GM23338 (cell line): ENCODE results near the gene PGF. TPM values are rescaled to one million over a fixed set of nuclear protein-coding genes. Genes with fewer than 3 reads are reported as not detected.

Experiments used
- ATAC-seq: fragments of 200-7000 bp; cut with Tn5 transposase; 3 replicates; pipeline ENCODE4 v1.9.1; 2020
- DNase-seq: peaks from one replicate; pipeline ENCODE4 v3.0.0-alpha.2; 2015; ENCODE audit warnings: low spot score
- H2AFZ ChIP-seq: fragments of 200-600 bp; sonication (generic); 2 replicates; pipeline ENCODE4 v1.8.0; 2016; ENCODE audit warnings: antibody characterized with exemption, mild to moderate bottlenecking, moderate library complexity
- H3F3A ChIP-seq: fragments of 200-600 bp; sonication (generic); replicated peaks from 2 replicates; pipeline ENCODE4 v1.8.0; 2017; ENCODE audit warnings: antibody characterized with exemption, mixed run types, low read depth
- H3K27ac ChIP-seq: fragments of 200-600 bp; sonication (generic); 2 replicates; pipeline ENCODE4 v1.6.1; 2016; ENCODE audit warnings: low read depth
- H3K27me3 ChIP-seq: fragments of 200-600 bp; sonication (generic); 2 replicates; pipeline ENCODE4 v1.8.0; 2016; ENCODE audit warnings: mild to moderate bottlenecking, mixed run types, moderate library complexity; ENCODE audit not compliant: insufficient read depth
- H3K36me3 ChIP-seq: fragments of 200-600 bp; sonication (generic); 2 replicates; pipeline ENCODE4 v1.8.0; 2016; ENCODE audit warnings: mild to moderate bottlenecking; ENCODE audit not compliant: insufficient read depth
- H3K4me1 ChIP-seq: fragments of 200-600 bp; sonication (generic); 2 replicates; pipeline ENCODE4 v1.8.0; 2016; ENCODE audit warnings: mild to moderate bottlenecking, moderate library complexity; ENCODE audit not compliant: insufficient read depth
- H3K4me2 ChIP-seq: fragments of 200-600 bp; sonication (generic); 2 replicates; pipeline ENCODE4 v1.7.1; 2017; ENCODE audit warnings: mixed run types
- H3K4me3 ChIP-seq: fragments of 200-600 bp; sonication (generic); 2 replicates; pipeline ENCODE4 v1.6.1; 2016; ENCODE audit warnings: mixed run types
- H3K79me2 ChIP-seq: fragments of 200-600 bp; sonication (generic); replicated peaks from 2 replicates; pipeline ENCODE4 v1.8.0; 2017; ENCODE audit warnings: mild to moderate bottlenecking; ENCODE audit not compliant: insufficient read depth
- H3K9me2 ChIP-seq: fragments of 200-600 bp; sonication (generic); 2 replicates; pipeline ENCODE4 v1.8.0; 2017; ENCODE audit not compliant: insufficient read depth
- H4K20me1 ChIP-seq: fragments of 200-600 bp; sonication (generic); replicated peaks from 2 replicates; pipeline ENCODE4 v1.8.0; 2017; ENCODE audit warnings: mild to moderate bottlenecking; ENCODE audit not compliant: insufficient read depth
- H3K27ac Mint-ChIP-seq: 2 replicates; pipeline ENCODE4 v1.8.0; 2020; ENCODE audit warnings: inconsistent platforms, mild to moderate bottlenecking, moderate library complexity, mixed read lengths
- H3K27me3 Mint-ChIP-seq: 3 replicates; pipeline ENCODE4 v1.8.0; 2022; ENCODE audit warnings: low read depth, mild to moderate bottlenecking, moderate library complexity, mixed read lengths, inconsistent platforms; ENCODE audit not compliant: insufficient read depth, poor library complexity
- H3K36me3 Mint-ChIP-seq: 3 replicates; pipeline ENCODE4 v1.8.0; 2021; ENCODE audit warnings: low read depth, mild to moderate bottlenecking, inconsistent platforms, moderate library complexity, mixed read lengths
- H3K4me1 Mint-ChIP-seq: 3 replicates; pipeline ENCODE4 v1.8.0; 2020; ENCODE audit warnings: mild to moderate bottlenecking, inconsistent platforms, mixed read lengths
- H3K4me3 Mint-ChIP-seq: 3 replicates; pipeline ENCODE4 v1.8.0; 2021; ENCODE audit warnings: moderate library complexity, mild to moderate bottlenecking, inconsistent platforms, mixed read lengths
- H3K9me3 Mint-ChIP-seq: 3 replicates; pipeline ENCODE4 v1.8.0; 2020; ENCODE audit warnings: moderate library complexity, mild to moderate bottlenecking, inconsistent platforms, mixed read lengths
- JUNB ChIP-seq: IDR thresholded peaks from one replicate; pipeline ENCODE4 v1.6.1; 2016; ENCODE audit warnings: antibody characterized with exemption; ENCODE audit not compliant: unreplicated experiment
- NANOG ChIP-seq: IDR thresholded peaks from 2 replicates; pipeline ENCODE4 v1.6.1; 2016; ENCODE audit warnings: antibody characterized with exemption, borderline replicate concordance
- POLR2AphosphoS5 ChIP-seq: IDR thresholded peaks from 2 replicates; pipeline ENCODE4 v1.6.1; 2016; ENCODE audit warnings: antibody characterized with exemption, low read depth
- REST ChIP-seq: IDR thresholded peaks from one replicate; pipeline ENCODE4 v1.6.1; 2018; ENCODE audit warnings: antibody characterized with exemption; ENCODE audit not compliant: unreplicated experiment
- ZNF114 ChIP-seq: fragments of 250-450 bp; sonication (Bioruptor Pico); IDR thresholded peaks from 2 replicates; pipeline ENCODE4 v1.5.0; 2020; ENCODE audit warnings: mild to moderate bottlenecking, moderate library complexity
- ZNF331 ChIP-seq: fragments of 250-450 bp; sonication (Bioruptor Pico); IDR thresholded peaks from 2 replicates; pipeline ENCODE4 v1.5.0; 2020; ENCODE audit warnings: low read depth, mild to moderate bottlenecking, moderate library complexity
- polyA plus RNA-seq: library from polyadenylated mRNA; unstranded; fragments of >200 nt; fragmentation: Nextera tagmentation; extraction: Ambion mirVana; gene quantifications from 2 replicates; pipeline ENCODE4 v1.2.1, GENCODE V29; 2016
- total RNA-seq: library from RNA; depleted of rRNA; stranded (reverse); fragments of >200 nt; shearing (Covaris generic); gene quantifications from 2 replicates; pipeline ENCODE4 v1.2.3, GENCODE V29; 2014
- TF ChIP-seq, protein P1 (sequence below): fragments of 250-450 bp; sonication (Bioruptor Pico); IDR thresholded peaks from 2 replicates; pipeline ENCODE4 v1.5.0; 2020; ENCODE audit warnings: mild to moderate bottlenecking, moderate library complexity
- TF ChIP-seq, protein P2 (sequence below), 2 experiments: fragments of 200-600 bp in 1 of 2; sonication (generic) in 1 of 2; conservative IDR thresholded peaks; 2 replicates each; pipeline versions ENCODE4 v1.5.1 to v1.6.1; 2016 to 2017; ENCODE audit warnings: antibody characterized with exemption in 2 of 2, low read depth in 2 of 2, mild to moderate bottlenecking in 2 of 2, moderate library complexity in 1 of 2
- TF ChIP-seq, protein P3 (sequence below): IDR thresholded peaks from 2 replicates; pipeline ENCODE4 v1.6.1; 2016; ENCODE audit warnings: antibody characterized with exemption

PGF gene
- total and polyA plus RNA-seq, 2 experiments from 2014 or later = 2.9 to 6.3 TPM

- TF ChIP-seq, protein P1, sequence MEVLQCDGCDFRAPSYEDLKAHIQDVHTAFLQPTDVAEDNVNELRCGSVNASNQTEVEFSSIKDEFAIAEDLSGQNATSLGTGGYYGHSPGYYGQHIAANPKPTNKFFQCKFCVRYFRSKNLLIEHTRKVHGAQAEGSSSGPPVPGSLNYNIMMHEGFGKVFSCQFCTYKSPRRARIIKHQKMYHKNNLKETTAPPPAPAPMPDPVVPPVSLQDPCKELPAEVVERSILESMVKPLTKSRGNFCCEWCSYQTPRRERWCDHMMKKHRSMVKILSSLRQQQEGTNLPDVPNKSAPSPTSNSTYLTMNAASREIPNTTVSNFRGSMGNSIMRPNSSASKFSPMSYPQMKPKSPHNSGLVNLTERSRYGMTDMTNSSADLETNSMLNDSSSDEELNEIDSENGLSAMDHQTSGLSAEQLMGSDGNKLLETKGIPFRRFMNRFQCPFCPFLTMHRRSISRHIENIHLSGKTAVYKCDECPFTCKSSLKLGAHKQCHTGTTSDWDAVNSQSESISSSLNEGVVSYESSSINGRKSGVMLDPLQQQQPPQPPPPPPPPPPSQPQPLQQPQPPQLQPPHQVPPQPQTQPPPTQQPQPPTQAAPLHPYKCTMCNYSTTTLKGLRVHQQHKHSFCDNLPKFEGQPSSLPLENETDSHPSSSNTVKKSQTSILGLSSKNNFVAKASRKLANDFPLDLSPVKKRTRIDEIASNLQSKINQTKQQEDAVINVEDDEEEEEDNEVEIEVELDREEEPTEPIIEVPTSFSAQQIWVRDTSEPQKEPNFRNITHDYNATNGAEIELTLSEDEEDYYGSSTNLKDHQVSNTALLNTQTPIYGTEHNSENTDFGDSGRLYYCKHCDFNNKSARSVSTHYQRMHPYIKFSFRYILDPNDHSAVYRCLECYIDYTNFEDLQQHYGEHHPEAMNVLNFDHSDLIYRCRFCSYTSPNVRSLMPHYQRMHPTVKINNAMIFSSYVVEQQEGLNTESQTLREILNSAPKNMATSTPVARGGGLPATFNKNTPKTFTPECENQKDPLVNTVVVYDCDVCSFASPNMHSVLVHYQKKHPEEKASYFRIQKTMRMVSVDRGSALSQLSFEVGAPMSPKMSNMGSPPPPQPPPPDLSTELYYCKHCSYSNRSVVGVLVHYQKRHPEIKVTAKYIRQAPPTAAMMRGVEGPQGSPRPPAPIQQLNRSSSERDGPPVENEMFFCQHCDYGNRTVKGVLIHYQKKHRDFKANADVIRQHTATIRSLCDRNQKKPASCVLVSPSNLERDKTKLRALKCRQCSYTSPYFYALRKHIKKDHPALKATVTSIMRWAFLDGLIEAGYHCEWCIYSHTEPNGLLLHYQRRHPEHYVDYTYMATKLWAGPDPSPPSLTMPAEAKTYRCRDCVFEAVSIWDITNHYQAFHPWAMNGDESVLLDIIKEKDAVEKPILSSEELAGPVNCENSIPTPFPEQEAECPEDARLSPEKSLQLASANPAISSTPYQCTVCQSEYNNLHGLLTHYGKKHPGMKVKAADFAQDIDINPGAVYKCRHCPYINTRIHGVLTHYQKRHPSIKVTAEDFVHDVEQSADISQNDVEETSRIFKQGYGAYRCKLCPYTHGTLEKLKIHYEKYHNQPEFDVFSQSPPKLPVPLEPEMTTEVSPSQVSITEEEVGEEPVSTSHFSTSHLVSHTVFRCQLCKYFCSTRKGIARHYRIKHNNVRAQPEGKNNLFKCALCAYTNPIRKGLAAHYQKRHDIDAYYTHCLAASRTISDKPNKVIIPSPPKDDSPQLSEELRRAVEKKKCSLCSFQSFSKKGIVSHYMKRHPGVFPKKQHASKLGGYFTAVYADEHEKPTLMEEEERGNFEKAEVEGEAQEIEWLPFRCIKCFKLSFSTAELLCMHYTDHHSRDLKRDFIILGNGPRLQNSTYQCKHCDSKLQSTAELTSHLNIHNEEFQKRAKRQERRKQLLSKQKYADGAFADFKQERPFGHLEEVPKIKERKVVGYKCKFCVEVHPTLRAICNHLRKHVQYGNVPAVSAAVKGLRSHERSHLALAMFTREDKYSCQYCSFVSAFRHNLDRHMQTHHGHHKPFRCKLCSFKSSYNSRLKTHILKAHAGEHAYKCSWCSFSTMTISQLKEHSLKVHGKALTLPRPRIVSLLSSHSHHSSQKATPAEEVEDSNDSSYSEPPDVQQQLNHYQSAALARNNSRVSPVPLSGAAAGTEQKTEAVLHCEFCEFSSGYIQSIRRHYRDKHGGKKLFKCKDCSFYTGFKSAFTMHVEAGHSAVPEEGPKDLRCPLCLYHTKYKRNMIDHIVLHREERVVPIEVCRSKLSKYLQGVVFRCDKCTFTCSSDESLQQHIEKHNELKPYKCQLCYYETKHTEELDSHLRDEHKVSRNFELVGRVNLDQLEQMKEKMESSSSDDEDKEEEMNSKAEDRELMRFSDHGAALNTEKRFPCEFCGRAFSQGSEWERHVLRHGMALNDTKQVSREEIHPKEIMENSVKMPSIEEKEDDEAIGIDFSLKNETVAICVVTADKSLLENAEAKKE = no peak
- TF ChIP-seq JUNB = no peak
- TF ChIP-seq POLR2AphosphoS5 = no peak; the same call in 1 of the 2 replicates
Measured at GRCh38 chr14:74902941-74903705, 52.3 kb downstream of the PGF start (continued).

GRCh38 chr14:74898694-74899093, 56.7 kb downstream of the PGF start:
- Histone ChIP-seq H3K27me3 (no peaks in the 10 kb centered on the region), H3K9me2 (no peaks in the 10 kb centered on the region), H3K4me1 (no peaks in the 10 kb centered on the region), H3K4me2 (no peak overlapping the region), H3K79me2 (no peaks in the 10 kb centered on the region), H3F3A (0 out of 2 replicates have a peak, but pooled peaks cover 8% of the 10 kb centered on the region), H2AFZ (no peak overlapping the region), H3K4me3 (no peak overlapping the region), H3K27ac (no peak overlapping the region), H4K20me1 (peaks cover 44% of the 10 kb centered on the region), H3K36me3 (peaks cover 82% of the 10 kb centered on the region)
- H3K9me3 Mint-ChIP-seq = no peaks in the 10 kb centered on the region
- no peak for TF ChIP-seq REST
- TF ChIP-seq, protein P2, sequence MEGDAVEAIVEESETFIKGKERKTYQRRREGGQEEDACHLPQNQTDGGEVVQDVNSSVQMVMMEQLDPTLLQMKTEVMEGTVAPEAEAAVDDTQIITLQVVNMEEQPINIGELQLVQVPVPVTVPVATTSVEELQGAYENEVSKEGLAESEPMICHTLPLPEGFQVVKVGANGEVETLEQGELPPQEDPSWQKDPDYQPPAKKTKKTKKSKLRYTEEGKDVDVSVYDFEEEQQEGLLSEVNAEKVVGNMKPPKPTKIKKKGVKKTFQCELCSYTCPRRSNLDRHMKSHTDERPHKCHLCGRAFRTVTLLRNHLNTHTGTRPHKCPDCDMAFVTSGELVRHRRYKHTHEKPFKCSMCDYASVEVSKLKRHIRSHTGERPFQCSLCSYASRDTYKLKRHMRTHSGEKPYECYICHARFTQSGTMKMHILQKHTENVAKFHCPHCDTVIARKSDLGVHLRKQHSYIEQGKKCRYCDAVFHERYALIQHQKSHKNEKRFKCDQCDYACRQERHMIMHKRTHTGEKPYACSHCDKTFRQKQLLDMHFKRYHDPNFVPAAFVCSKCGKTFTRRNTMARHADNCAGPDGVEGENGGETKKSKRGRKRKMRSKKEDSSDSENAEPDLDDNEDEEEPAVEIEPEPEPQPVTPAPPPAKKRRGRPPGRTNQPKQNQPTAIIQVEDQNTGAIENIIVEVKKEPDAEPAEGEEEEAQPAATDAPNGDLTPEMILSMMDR (conservative IDR thresholded peaks at IDR 0.05; ENCODE audit: low read depth in 2 of 2) = no peak
- no peak for TF ChIP-seq NANOG
- TF ChIP-seq ZNF114 (CRISPR knock-in tag) = no peak
- TF ChIP-seq, protein P3, sequence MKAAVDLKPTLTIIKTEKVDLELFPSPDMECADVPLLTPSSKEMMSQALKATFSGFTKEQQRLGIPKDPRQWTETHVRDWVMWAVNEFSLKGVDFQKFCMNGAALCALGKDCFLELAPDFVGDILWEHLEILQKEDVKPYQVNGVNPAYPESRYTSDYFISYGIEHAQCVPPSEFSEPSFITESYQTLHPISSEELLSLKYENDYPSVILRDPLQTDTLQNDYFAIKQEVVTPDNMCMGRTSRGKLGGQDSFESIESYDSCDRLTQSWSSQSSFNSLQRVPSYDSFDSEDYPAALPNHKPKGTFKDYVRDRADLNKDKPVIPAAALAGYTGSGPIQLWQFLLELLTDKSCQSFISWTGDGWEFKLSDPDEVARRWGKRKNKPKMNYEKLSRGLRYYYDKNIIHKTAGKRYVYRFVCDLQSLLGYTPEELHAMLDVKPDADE = no peak
- no peak for TF ChIP-seq ZNF331 (CRISPR knock-in tag)
- H3K27me3 Mint-ChIP-seq = no peaks in the 10 kb centered on the region
- peaks cover 95% of the 10 kb centered on the region for H3K36me3 Mint-ChIP-seq
- no peak for ATAC-seq
- DNase-seq = no peak
- peaks cover 8% of the 10 kb centered on the region for H3K4me1 Mint-ChIP-seq
- H3K27ac Mint-ChIP-seq = no peak overlapping the region
- no peak overlapping the region for H3K4me3 Mint-ChIP-seq
